HUES48 (cell line): ENCODE results near the gene SSTR3.
A peak's percentile ranks its signal among the peaks of the same experiment; 100 is the strongest.

Experiments
- H3K27ac ChIP-seq: one replicate; pipeline ENCODE4 v1.7.0; 2013; ENCODE audit warnings: low read depth, low read length, inconsistent platforms
- H3K27me3 ChIP-seq: 2 replicates; pipeline ENCODE4 v1.6.1; 2013; ENCODE audit warnings: mild to moderate bottlenecking, low read length; ENCODE audit not compliant: control insufficient read depth, insufficient read depth
- H3K36me3 ChIP-seq: 2 replicates; pipeline ENCODE4 v1.6.1; 2013; ENCODE audit warnings: low read length; ENCODE audit not compliant: control insufficient read depth, insufficient read depth
- H3K4me1 ChIP-seq: 2 replicates; pipeline ENCODE4 v1.6.1; 2013; ENCODE audit warnings: mild to moderate bottlenecking, low read length; ENCODE audit not compliant: control insufficient read depth, insufficient read depth
- H3K4me3 ChIP-seq: 2 replicates; pipeline ENCODE4 v1.5.1; 2013; ENCODE audit warnings: mild to moderate bottlenecking, low read depth, low read length
- H3K9ac ChIP-seq: 2 replicates; pipeline ENCODE4 v1.6.1; 2013; ENCODE audit warnings: mild to moderate bottlenecking, low read depth, low read length, moderate library complexity
- H3K9me3 ChIP-seq: 2 replicates; pipeline ENCODE4 v1.6.1; 2013; ENCODE audit warnings: low read length; ENCODE audit not compliant: control insufficient read depth, insufficient read depth

Gene SSTR3

DNA sequence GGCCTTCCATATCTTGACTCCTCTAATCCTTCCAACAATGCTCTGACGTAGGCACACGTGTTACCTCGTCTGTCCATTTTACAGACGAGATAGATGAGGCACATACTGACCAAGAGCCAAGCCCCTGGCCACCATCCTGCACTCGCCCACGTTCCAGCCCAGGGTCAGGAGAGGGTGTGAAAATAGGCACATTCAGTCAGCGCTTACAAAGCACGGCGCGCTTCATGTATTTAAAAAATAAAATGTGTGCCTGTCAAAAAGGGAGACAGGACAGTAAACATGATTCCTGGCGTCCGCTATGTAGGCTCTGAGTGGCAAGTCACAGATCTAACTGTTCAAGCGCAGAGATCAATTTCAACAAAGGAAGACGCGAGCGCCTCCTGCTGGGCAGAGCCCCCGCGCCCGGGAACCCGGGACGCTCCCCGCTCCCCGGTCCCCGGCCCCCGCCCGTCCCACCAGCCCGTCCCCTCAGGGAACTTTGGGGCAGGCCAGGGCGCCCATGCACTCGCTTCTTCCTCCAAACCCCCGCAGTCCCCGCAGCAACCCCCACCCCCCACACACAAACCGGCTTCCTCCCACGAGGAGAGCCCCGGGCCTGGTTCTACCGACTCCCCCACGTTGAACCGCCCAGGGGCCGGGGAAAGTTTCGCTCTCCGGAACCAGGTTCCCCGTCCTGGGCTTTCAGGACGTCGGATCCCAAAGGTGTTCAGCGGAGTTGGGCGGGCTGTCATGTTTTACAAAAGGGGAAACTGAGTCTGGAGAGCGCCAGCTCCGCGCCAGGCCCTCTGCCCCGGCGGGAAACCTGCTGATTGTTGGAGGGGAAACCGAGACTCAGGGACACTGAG is 13.8 kb downstream of the SSTR3 start:
- H3K9me3 ChIP-seq: no peaks in the 10 kb centered on the region
- H3K27me3 ChIP-seq: no peaks in the 10 kb centered on the region
- H3K36me3 ChIP-seq: no peaks in the 10 kb centered on the region
- peak overlapping the region; percentile 71 for H3K9ac ChIP-seq
- peaks cover 3% of the 10 kb centered on the region; the same call in 1 of the 2 replicates for H3K4me1 ChIP-seq
- peak overlapping the region; percentile 79 for H3K27ac ChIP-seq
- peak overlapping the region; percentile 84 for H3K4me3 ChIP-seq

DNA sequence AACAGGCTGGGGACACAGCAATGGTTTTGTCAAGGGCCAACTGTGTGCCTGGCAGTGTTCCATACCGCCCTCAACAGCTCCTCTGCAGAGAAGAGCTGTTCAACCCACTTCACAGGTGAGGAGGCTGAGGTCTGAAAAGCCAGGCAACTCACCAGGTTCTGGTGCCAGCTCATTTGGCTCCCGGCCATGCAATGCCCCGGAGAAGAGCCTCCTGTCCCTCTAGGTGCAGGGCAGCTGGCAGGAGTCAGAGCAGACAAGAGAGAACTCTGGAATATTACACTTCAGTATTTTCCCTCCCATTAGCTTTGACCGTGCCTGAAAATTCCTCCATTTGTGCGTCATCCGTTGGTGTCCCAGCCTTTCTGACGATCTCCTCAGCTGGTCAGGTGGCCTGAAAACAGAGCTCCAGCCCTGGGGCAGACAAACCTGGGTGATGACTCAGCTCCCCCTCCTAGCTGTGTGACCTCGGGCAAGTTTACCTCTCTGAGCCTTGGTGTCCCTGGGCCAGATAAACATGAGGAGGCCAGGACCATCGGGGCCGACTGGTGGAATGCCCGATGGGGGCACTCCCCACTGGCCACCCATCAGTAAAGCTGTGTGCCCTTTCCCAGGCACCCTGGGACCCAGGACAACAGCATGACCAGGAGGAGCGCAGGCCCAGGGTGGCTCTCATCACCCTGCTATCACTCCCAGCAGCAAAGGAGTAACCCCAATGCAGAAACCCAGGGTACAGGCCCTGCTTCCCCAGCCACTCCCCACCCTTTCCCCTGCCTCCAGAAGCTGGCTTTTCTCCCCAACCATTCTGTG is 14.6 kb downstream of the SSTR3 start:
- peak overlapping the region; percentile 57 for H3K27ac ChIP-seq
- H3K9ac ChIP-seq: no peak overlapping the region

DNA sequence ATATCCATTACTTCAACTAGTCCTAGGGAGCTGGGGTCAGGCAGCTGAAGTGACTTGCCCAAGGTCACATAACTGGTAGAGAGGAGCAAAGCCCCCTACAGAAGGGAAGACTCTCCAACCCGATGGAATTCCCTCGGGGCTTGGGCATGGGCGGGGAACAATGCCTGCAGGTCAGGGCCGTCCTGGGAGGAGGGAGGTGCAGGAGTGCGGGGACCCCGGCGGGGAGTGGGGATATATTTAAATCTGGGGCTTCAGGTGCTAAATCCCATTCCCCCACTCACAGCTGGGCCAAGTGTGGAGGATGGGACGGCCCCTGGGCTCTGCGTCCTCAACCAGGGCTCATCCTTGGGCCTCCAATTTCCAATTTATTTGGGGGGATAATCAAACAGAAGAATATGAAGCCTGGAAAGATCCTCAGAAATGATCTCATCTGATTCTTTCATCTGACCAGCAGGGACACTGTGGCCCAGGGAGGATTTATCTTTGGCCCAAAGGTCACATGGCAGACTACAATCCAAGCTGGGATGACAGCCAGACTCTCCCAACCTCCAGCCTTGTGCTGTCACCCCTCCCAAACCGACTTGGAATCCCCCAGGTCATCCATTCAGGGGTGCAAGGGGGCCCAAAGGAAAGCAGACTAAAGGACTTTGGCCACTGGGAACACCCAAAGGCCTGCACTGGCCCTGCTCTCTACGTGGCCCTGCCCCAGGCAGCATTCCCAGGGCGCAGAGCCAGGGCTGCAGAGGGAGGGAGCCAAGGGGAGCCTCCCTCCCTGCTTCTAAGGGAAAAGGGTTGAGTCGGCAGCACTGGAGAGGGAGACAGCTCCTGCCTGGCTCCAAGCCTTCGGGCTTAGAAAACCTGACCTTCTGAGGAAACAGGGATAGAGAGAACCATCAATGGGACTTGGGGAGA is 15.5 kb downstream of the SSTR3 start:
- Histone ChIP-seq H3K4me1 (peaks cover 3% of the 10 kb centered on the region; the same call in 1 of the 2 replicates), H3K9ac (no peak overlapping the region), H3K36me3 (no peaks in the 10 kb centered on the region), H3K27ac (peak overlapping the region; percentile 57), H3K9me3 (peaks cover 10% of the 10 kb centered on the region; the same call in 1 of the 2 replicates), H3K4me3 (no peak overlapping the region), H3K27me3 (no peaks in the 10 kb centered on the region)

More for the DNA sequence above, 14.6 kb downstream of the SSTR3 start:
- peaks cover 3% of the 10 kb centered on the region; the same call in 1 of the 2 replicates for H3K4me1 ChIP-seq
- no peaks in the 10 kb centered on the region for H3K27me3 ChIP-seq
- peaks cover 5% of the 10 kb centered on the region; the same call in 1 of the 2 replicates for H3K9me3 ChIP-seq
- no peak overlapping the region; the same call in 1 of the 2 replicates for H3K4me3 ChIP-seq
- H3K36me3 ChIP-seq: no peaks in the 10 kb centered on the region

DNA sequence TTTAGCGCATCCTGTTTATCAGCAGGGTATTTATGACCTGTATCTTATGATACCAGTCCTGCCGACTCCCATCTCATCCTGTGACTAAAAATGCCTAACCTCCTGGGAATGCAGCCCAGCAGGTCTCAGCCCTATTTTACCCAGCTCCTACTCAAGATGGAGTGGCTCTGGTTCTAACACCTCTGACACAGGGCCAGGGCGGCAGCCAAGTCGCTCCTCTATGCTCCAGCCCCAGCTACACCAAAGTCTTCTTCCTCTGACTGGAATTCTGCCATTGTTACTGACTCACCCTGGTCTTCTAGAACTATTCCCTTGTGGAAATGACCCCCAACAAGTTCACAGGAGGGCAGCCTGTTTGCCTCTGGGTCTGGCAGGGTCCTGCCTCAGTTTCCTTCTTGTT is 16.4 kb downstream of the SSTR3 start:
- no peak overlapping the region for H3K27ac ChIP-seq
- H3K9ac ChIP-seq: no peak overlapping the region

DNA sequence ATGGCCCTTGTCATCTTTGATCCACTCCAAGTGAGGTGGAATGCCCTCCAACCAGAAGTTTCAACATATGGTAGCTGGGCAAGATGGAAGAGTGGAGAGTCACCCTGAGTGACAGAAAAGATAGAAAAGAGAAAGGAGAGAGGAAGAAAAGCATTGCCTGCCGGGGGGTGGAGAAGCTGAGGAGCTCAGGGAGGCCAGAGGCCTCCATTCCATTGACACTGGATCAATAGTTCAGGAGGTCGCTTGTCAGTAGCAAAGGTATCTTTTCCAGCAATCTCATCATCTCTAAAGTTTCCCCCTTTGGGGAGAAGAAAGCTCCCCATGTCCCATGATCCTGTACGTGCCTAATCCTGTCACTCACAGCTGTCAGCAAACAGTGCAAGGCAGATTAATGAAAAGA is 17.5 kb downstream of the SSTR3 start:
- Histone ChIP-seq H3K4me3 (no peak overlapping the region), H3K27ac (no peak overlapping the region), H3K9ac (no peak overlapping the region), H3K36me3 (0 out of 2 replicates have a peak, but pooled peaks cover 9% of the 10 kb centered on the region), H3K27me3 (no peaks in the 10 kb centered on the region), H3K4me1 (peaks cover 5% of the 10 kb centered on the region), H3K9me3 (peaks cover 10% of the 10 kb centered on the region; the same call in 1 of the 2 replicates)

More for the DNA sequence above, 16.4 kb downstream of the SSTR3 start:
- Histone ChIP-seq H3K9me3 (peaks cover 10% of the 10 kb centered on the region; the same call in 1 of the 2 replicates), H3K36me3 (no peaks in the 10 kb centered on the region), H3K4me1 (peaks cover 3% of the 10 kb centered on the region; the same call in 1 of the 2 replicates), H3K27me3 (no peaks in the 10 kb centered on the region), H3K4me3 (no peak overlapping the region)

DNA sequence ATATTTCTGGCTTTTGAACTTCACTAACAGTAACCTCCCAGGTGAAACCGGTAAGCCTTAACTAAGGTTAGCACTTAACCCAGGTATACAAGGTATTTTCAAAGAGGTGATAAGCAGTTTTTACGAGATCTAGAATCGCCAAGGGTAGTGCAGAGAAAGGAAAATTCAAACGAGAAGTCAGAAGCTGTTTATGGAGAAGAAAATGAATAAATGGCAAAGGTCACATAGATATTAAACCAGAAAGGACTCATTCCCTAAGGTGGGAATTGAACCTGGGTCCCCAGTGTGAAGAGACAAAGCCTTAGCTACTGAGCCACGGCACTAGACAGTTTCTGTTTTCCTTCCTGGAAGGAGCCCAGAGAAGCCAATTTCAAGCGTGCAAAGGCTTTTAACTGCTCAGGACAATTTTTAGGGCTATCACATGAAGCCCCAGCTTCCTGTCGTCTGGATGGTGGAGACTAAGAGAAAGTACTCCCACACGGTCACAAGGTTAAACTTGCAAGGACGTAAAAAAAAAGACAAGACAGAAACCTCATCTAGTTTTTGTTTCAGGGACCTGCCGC is 18.6 kb downstream of the SSTR3 start:
- 0 out of 2 replicates have a peak, but pooled peaks cover 9% of the 10 kb centered on the region for H3K36me3 ChIP-seq
- no peaks in the 10 kb centered on the region for H3K27me3 ChIP-seq
- no peak overlapping the region for H3K27ac ChIP-seq
- peaks cover 15% of the 10 kb centered on the region for H3K4me1 ChIP-seq
- peaks cover 10% of the 10 kb centered on the region; the same call in 1 of the 2 replicates for H3K9me3 ChIP-seq
- H3K4me3 ChIP-seq: no peak overlapping the region
- no peak overlapping the region for H3K9ac ChIP-seq

DNA sequence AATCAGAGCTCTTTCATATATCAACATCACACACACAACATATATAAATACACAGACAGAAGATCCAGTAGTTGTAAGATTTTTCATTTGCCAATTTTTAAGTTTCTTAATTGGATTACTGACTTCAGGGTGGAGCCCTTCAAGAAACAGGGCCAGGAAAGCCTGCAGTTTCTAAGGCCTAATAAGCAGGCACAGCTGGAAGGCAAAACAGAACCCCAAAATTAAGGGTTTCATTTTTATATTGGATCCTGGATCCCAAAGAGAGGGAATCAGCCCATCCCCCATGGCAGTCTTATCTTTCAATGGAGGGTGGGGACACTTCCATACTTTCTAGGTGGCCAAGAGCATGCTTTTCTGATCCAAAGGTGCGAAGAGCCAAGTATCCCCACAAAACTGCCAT is 19.5 kb downstream of the SSTR3 start:
- Histone ChIP-seq H3K9ac (no peak overlapping the region), H3K4me3 (no peak overlapping the region), H3K27ac (no peak overlapping the region), H3K9me3 (peaks cover 10% of the 10 kb centered on the region; the same call in 1 of the 2 replicates), H3K36me3 (0 out of 2 replicates have a peak, but pooled peaks cover 9% of the 10 kb centered on the region), H3K4me1 (peaks cover 21% of the 10 kb centered on the region), H3K27me3 (no peaks in the 10 kb centered on the region)

DNA sequence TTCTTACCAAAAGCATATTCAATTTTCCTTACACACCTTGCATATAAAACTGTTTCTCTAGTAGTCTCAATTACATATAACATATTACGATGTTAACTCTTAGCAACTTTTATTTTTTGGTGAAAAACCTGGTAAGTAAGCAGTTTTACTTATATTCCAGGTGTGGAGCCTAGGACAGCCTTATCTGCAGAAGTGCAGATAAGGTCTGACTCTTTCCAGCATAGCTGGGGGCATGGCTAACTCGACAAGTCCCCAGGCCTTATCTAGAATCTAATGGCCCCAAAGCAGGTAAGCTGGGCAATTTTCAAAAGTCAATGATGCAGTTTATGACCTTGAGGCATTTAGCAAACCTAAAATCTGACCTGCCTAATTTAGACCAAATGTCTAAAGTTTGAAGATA is 20.1 kb downstream of the SSTR3 start:
- peaks cover 10% of the 10 kb centered on the region; the same call in 1 of the 2 replicates for H3K9me3 ChIP-seq
- H3K27me3 ChIP-seq: no peaks in the 10 kb centered on the region
- H3K4me3 ChIP-seq: no peak overlapping the region
- H3K27ac ChIP-seq: no peak overlapping the region
- H3K4me1 ChIP-seq: peaks cover 26% of the 10 kb centered on the region
- 0 out of 2 replicates have a peak, but pooled peaks cover 9% of the 10 kb centered on the region for H3K36me3 ChIP-seq
- no peak overlapping the region for H3K9ac ChIP-seq

DNA sequence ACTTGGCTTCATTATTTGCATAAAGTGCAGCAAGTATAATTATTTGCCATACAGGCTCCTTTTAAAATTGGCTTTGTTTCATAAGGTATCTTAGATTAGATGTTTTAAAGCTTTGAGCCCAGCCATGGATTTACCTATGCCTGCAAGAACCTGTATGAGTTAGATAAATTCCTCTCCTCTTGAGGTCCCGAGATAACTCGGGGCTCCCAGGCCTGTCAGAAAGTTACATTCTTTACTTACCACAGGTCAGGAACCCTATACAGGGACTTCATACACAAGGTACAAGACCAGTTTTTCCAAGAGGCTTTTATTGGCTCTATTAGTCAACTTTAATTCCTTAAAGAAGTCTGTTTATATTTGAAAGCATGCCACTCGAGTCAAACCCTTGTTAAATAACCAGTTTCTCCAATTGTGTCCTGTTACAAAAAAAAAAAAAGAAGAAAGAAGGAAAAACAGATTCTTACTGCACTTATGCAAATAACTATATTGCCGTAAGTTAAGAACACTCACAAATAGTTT is 22.0 kb downstream of the SSTR3 start:
- no peak overlapping the region for H3K27ac ChIP-seq
- H3K27me3 ChIP-seq: no peaks in the 10 kb centered on the region
- 0 out of 2 replicates have a peak, but pooled peaks cover 9% of the 10 kb centered on the region for H3K36me3 ChIP-seq
- no peak overlapping the region for H3K4me3 ChIP-seq
- H3K9ac ChIP-seq: no peak overlapping the region
- peaks cover 10% of the 10 kb centered on the region; the same call in 1 of the 2 replicates for H3K9me3 ChIP-seq
- H3K4me1 ChIP-seq: peaks cover 29% of the 10 kb centered on the region
